Stimulated activated effector memory CD8-positive, alpha-beta T cell treated with anti-CD3 and anti-CD28 coated beads, Interleukin-12 subunit alpha, Interleukin-12 subunit beta, amount 100 ng/mL, for 72 hours (primary cell): ENCODE data around the gene IL10RA.

Experiments used
- ATAC-seq: fragments of 150-1000 bp; cut with Tn5 transposase; 2 replicates; pipeline ENCODE4 v1.10.0; 2021
- DNase-seq, 2 donors: peaks; one replicate each; pipeline ENCODE4 v3.0.0; 2021 to 2022; ENCODE audit warnings: low spot score in 2 of 2
- H3K27ac Mint-ChIP-seq: one replicate; pipeline ENCODE4 v1.8.0; 2022; ENCODE audit warnings: mild to moderate bottlenecking, mixed read lengths
- H3K36me3 Mint-ChIP-seq: one replicate; pipeline ENCODE4 v1.8.0; 2022; ENCODE audit warnings: mild to moderate bottlenecking, mixed read lengths
- H3K4me1 Mint-ChIP-seq: one replicate; pipeline ENCODE4 v1.8.0; 2022; ENCODE audit warnings: mixed read lengths
- H3K4me3 Mint-ChIP-seq: one replicate; pipeline ENCODE4 v1.8.0; 2022; ENCODE audit warnings: mild to moderate bottlenecking, mixed read lengths
- H3K9me3 Mint-ChIP-seq: one replicate; pipeline ENCODE4 v1.8.0; 2022; ENCODE audit warnings: mixed read lengths

The IL10RA gene

GRCh38 chr11:118050208-118050891, 64.2 kb downstream of the IL10RA start:
- Mint-ChIP-seq H3K27ac (no peak overlapping the region), H3K4me3 (no peak overlapping the region), H3K9me3 (no peaks in the 10 kb centered on the region), H3K4me1 (peaks cover 78% of the 10 kb centered on the region), H3K36me3 (peaks cover 20% of the 10 kb centered on the region)
- no peak for DNase-seq
- no peak for ATAC-seq
